ENCODE results near the gene DAW1. TPM values are rescaled to one million over a fixed set of nuclear protein-coding genes. Genes with fewer than 3 reads are reported as not detected.

Gene DAW1
- total RNA-seq, 1 donor from 2014 or later = not detected

GRCh38 chr2:227908266-227909054 is 37.0 kb downstream of the DAW1 start:
- no peak for DNase-seq (ENCODE audit: extremely low spot score in 2 of 2)
- Histone ChIP-seq H3K4me3 (no peak overlapping the region), H3K27me3 (no peaks in the 10 kb centered on the region), H3K9me3 (no peaks in the 10 kb centered on the region), H3K36me3 (no peaks in the 10 kb centered on the region), H3K4me1 (no peaks in the 10 kb centered on the region), H3K27ac (no peak overlapping the region)
- intact Hi-C loops (cut with DNase I) = no loop called here
- TF ChIP-seq POLR2AphosphoS5 (IDR thresholded peaks at IDR 0.05; ENCODE audit: insufficient read depth in 1 of 2, low read depth in 1 of 2) = no peak
- no peak for TF ChIP-seq CTCF (IDR thresholded peaks at IDR 0.05)
- TF ChIP-seq POLR2A (IDR thresholded peaks at IDR 0.05) = no peak

GRCh38 chr2:227914362-227914761 is 42.9 kb downstream of the DAW1 start:
- Histone ChIP-seq H3K4me3 (no peak overlapping the region), H3K9me3 (no peaks in the 10 kb centered on the region), H3K27me3 (no peaks in the 10 kb centered on the region), H3K27ac (no peak overlapping the region), H3K36me3 (no peaks in the 10 kb centered on the region), H3K4me1 (no peaks in the 10 kb centered on the region)
- DNase-seq (ENCODE audit: extremely low spot score in 2 of 2) = no peak
- TF ChIP-seq POLR2A (IDR thresholded peaks at IDR 0.05) (no peak), POLR2AphosphoS5 (IDR thresholded peaks at IDR 0.05; ENCODE audit: insufficient read depth in 1 of 2, low read depth in 1 of 2) (no peak), CTCF (IDR thresholded peaks at IDR 0.05) (no peak)
- intact Hi-C loops (cut with DNase I) = no loop called here

- H3K27ac ChIP-seq = no peak overlapping the region
- intact Hi-C loops (cut with DNase I) = loop anchor here (2.0 kb wide), 1 partner anchor 73 kb away; no protein-coding TSS in a partner anchor
- H3K36me3 ChIP-seq = no peaks in the 10 kb centered on the region
- TF ChIP-seq POLR2A (IDR thresholded peaks at IDR 0.05) (no peak), CTCF (IDR thresholded peaks at IDR 0.05) (no peak), POLR2AphosphoS5 (IDR thresholded peaks at IDR 0.05; ENCODE audit: insufficient read depth in 1 of 2, low read depth in 1 of 2) (no peak)
- H3K4me3 ChIP-seq = no peak overlapping the region
- no peak for DNase-seq (ENCODE audit: extremely low spot score in 2 of 2)
- H3K27me3 ChIP-seq = no peaks in the 10 kb centered on the region
- no peaks in the 10 kb centered on the region for H3K9me3 ChIP-seq
- no peaks in the 10 kb centered on the region for H3K4me1 ChIP-seq
Observed at GRCh38 chr2:227921648-227922047, 50.2 kb downstream of the DAW1 start.

GRCh38 chr2:227932001-227932400 is 60.6 kb downstream of the DAW1 start:
- Histone ChIP-seq H3K36me3 (no peaks in the 10 kb centered on the region), H3K4me3 (no peak overlapping the region), H3K27ac (no peak overlapping the region), H3K9me3 (no peaks in the 10 kb centered on the region), H3K27me3 (no peaks in the 10 kb centered on the region), H3K4me1 (no peaks in the 10 kb centered on the region)
- intact Hi-C loops (cut with DNase I) = no loop called here
- DNase-seq (ENCODE audit: extremely low spot score in 2 of 2) = no peak
- TF ChIP-seq POLR2A (IDR thresholded peaks at IDR 0.05) = no peak
- no peak for TF ChIP-seq CTCF (IDR thresholded peaks at IDR 0.05)

- intact Hi-C loops (cut with DNase I) = no loop called here
- Histone ChIP-seq H3K27me3 (no peaks in the 10 kb centered on the region), H3K36me3 (no peaks in the 10 kb centered on the region), H3K9me3 (no peaks in the 10 kb centered on the region), H3K27ac (no peak overlapping the region), H3K4me3 (no peak overlapping the region), H3K4me1 (no peaks in the 10 kb centered on the region)
- TF ChIP-seq CTCF (IDR thresholded peaks at IDR 0.05) (no peak), POLR2AphosphoS5 (IDR thresholded peaks at IDR 0.05; ENCODE audit: insufficient read depth in 1 of 2, low read depth in 1 of 2) (no peak), POLR2A (IDR thresholded peaks at IDR 0.05) (no peak)
- DNase-seq (ENCODE audit: extremely low spot score in 2 of 2) = no peak
Observed at GRCh38 chr2:227932403-227932802, 61.0 kb downstream of the DAW1 start.
